Activated CD8-positive, alpha-beta T cell treated with anti-CD3 and anti-CD28 coated beads for 36 hours (primary cell): ENCODE results near the gene VAT1. TPM values are rescaled to one million over a fixed set of nuclear protein-coding genes. Genes with fewer than 3 reads are reported as not detected.
"Not testable (repeated sequence)": the region's sequence is repeated elsewhere in the genome, so short reads cannot be mapped to it uniquely, and the experiment has no call there.

ENCODE experiments used
- ATAC-seq: fragments of 200-7000 bp; cut with Tn5 transposase; one replicate; pipeline ENCODE4 v1.10.0; 2021; ENCODE audit warnings: mild to moderate bottlenecking, moderate library complexity
- CTCF ChIA-PET: fragments of 350-600 bp; sonication (Branson Sonifier 250); formaldehyde crosslinking; loops from one replicate; lab custom pipeline; 2021; ENCODE audit warnings: antibody characterized with exemption; lab: Charles Lee
- POLR2A ChIA-PET: fragments of 350-600 bp; sonication (Branson Sonifier 250); formaldehyde crosslinking; loops from one replicate; lab custom pipeline; 2021; ENCODE audit warnings: antibody characterized with exemption; lab: Charles Lee
- DNase-seq: peaks from one replicate; pipeline ENCODE4 v3.0.0-alpha.2; 2020
- H3K27ac Mint-ChIP-seq: one replicate; pipeline ENCODE4 v1.8.0; 2021; ENCODE audit warnings: mild to moderate bottlenecking, mixed read lengths
- H3K27me3 Mint-ChIP-seq: one replicate; pipeline ENCODE4 v1.8.0; 2021; ENCODE audit warnings: mixed read lengths
- H3K36me3 Mint-ChIP-seq: one replicate; pipeline ENCODE4 v1.8.0; 2021; ENCODE audit warnings: low read depth, mixed read lengths
- H3K4me1 Mint-ChIP-seq: one replicate; pipeline ENCODE4 v1.8.0; 2021; ENCODE audit warnings: low read depth, mixed read lengths
- H3K4me3 Mint-ChIP-seq: one replicate; pipeline ENCODE4 v1.8.0; 2021; ENCODE audit warnings: mild to moderate bottlenecking, moderate library complexity, mixed read lengths
- H3K9me3 Mint-ChIP-seq: one replicate; pipeline ENCODE4 v1.8.0; 2021; ENCODE audit warnings: mixed read lengths
- intact Hi-C: fragments of 100-400 bp; cut with micrococcal nuclease; formaldehyde crosslinking; loops from one replicate; pipeline ENCODE4 v1.10.0; 2022
- total RNA-seq, 2 experiments: library from RNA; stranded (reverse); gene quantifications; one replicate each; pipeline ENCODE4 v1.2.3, GENCODE V29; 2021
- TF ChIP-seq, protein P1 (sequence below): fragments of 200-600 bp; IDR thresholded peaks from one replicate; pipeline ENCODE4 v1.8.0; 2022; ENCODE audit warnings: antibody characterized with exemption, mild to moderate bottlenecking

VAT1 gene
- total RNA-seq, 2 experiments from 2014 or later = 35.9 to 39.4 TPM

GRCh38 chr17:42979511-42980273 is 42.5 kb downstream of the VAT1 start, which contains the start of gene PTGES3L:
Gene PTGES3L (minus strand): TSS chr17:42980080. CDS start chr17:42980053, 27 bp downstream.
- TF ChIP-seq, protein P1, sequence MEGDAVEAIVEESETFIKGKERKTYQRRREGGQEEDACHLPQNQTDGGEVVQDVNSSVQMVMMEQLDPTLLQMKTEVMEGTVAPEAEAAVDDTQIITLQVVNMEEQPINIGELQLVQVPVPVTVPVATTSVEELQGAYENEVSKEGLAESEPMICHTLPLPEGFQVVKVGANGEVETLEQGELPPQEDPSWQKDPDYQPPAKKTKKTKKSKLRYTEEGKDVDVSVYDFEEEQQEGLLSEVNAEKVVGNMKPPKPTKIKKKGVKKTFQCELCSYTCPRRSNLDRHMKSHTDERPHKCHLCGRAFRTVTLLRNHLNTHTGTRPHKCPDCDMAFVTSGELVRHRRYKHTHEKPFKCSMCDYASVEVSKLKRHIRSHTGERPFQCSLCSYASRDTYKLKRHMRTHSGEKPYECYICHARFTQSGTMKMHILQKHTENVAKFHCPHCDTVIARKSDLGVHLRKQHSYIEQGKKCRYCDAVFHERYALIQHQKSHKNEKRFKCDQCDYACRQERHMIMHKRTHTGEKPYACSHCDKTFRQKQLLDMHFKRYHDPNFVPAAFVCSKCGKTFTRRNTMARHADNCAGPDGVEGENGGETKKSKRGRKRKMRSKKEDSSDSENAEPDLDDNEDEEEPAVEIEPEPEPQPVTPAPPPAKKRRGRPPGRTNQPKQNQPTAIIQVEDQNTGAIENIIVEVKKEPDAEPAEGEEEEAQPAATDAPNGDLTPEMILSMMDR = no peak
- DNase-seq = peak; percentile 66
- no peaks in the 10 kb centered on the region for H3K9me3 Mint-ChIP-seq
- H3K36me3 Mint-ChIP-seq = peaks cover 19% of the 10 kb centered on the region
- ChIA-PET CTCF (interaction anchor here (2.0 kb wide), 1 partner anchor 19 kb away, joined by 10 read pairs; the partner anchor contains the start of gene RPL27), POLR2A (interaction anchor here (0.6 to 1.4 kb wide), 5 partner anchors 15 to 25 kb away, joined by 3 to 14 read pairs (median 4); partner anchors contain the start of genes AARSD1 and RPL27)
- H3K27ac Mint-ChIP-seq = peak within 1 kb of the TSS; percentile 99
- ATAC-seq = peak; percentile 62
- H3K27me3 Mint-ChIP-seq = no peaks in the 10 kb centered on the region
- H3K4me1 Mint-ChIP-seq = peaks cover 30% of the 10 kb centered on the region
- H3K4me3 Mint-ChIP-seq = peak within 1 kb of the TSS; percentile 96
- intact Hi-C loops = no loop called here

DNA sequence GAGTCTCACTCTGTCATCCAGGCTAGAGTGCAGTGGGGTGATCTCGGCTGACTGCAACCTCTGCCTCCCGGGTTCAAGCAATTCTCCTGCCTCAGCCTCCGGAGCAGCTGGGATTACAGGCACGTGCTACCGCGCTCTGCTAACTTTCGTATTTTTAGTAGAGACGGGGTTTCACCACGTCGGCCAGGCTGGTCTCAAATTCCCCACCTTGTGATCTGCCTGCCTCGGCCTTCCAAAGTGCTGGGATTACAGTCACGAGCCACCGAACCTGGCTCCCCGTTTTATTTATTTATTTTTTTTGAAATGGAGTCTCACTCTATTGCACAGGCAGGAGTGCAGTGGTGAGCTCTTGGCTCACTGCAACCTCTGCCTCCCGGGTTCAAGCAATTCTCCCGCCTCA is 46.5 kb downstream of the VAT1 start:
- H3K4me1 Mint-ChIP-seq = peaks cover 12% of the 10 kb centered on the region
- POLR2A ChIA-PET = interaction anchor here (2.5 kb wide), 1 partner anchor 22 kb away, joined by 6 read pairs; the partner anchor contains the start of gene RPL27
- H3K27me3 Mint-ChIP-seq, CTCF ChIA-PET, H3K9me3 Mint-ChIP-seq, H3K4me3 Mint-ChIP-seq, H3K27ac Mint-ChIP-seq, DNase-seq, ATAC-seq, H3K36me3 Mint-ChIP-seq, intact Hi-C loops: not testable (repeated sequence)

- Mint-ChIP-seq H3K27me3 (no peaks in the 10 kb centered on the region), H3K4me3 (no peak overlapping the region), H3K36me3 (no peaks in the 10 kb centered on the region), H3K27ac (no peak overlapping the region), H3K4me1 (peaks cover 12% of the 10 kb centered on the region), H3K9me3 (no peaks in the 10 kb centered on the region)
- ChIA-PET POLR2A (interaction anchor here (2.5 kb wide), 1 partner anchor 23 kb away, joined by 6 read pairs; the partner anchor contains the start of gene RPL27), CTCF (interaction anchor here (0.7 kb wide), 1 partner anchor 21 kb away, joined by 3 read pairs; no protein-coding TSS in a partner anchor)
- DNase-seq (no peak), ATAC-seq (peak; percentile 2)
- intact Hi-C loops = no loop called here
- TF ChIP-seq, protein P1 = no peak
These were observed 46.9 kb downstream of the VAT1 start for GRCh38 chr17:42975265-42975664.

GRCh38 chr17:42973323-42973722 is 48.9 kb downstream of the VAT1 start:
- ATAC-seq, DNase-seq, H3K27me3 Mint-ChIP-seq, H3K4me3 Mint-ChIP-seq, H3K36me3 Mint-ChIP-seq, CTCF ChIA-PET, POLR2A ChIA-PET, H3K27ac Mint-ChIP-seq, H3K4me1 Mint-ChIP-seq, H3K9me3 Mint-ChIP-seq, intact Hi-C loops: not testable (repeated sequence)

DNA sequence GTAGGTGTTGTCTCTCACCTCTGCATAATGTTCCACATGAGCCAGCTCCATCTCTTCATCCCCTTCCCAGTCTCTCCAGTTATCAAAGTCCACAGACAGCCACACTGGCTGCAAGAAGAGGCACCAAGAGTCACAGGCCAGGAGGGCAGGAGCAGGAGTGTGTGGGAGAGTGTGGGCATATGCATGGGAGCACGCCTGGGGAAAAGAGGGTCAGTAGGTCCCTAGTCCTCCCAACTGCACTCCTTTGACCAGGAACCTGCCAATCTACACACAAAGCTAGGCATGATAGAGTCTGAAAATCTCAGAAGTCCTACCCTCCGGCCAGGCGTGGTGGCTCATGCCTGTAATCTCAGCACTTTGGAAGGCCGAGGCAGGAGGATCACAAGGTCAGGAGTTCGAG is 50.6 kb downstream of the VAT1 start:
- DNase-seq (no peak), ATAC-seq (no peak)
- no peaks in the 10 kb centered on the region for H3K9me3 Mint-ChIP-seq
- no peaks in the 10 kb centered on the region for H3K27me3 Mint-ChIP-seq
- H3K4me3 Mint-ChIP-seq = no peak overlapping the region
- intact Hi-C loops = no loop called here
- no peaks in the 10 kb centered on the region for H3K36me3 Mint-ChIP-seq
- ChIA-PET CTCF (no interaction called here), POLR2A (no interaction called here)
- peaks cover 6% of the 10 kb centered on the region for H3K4me1 Mint-ChIP-seq
- no peak overlapping the region for H3K27ac Mint-ChIP-seq
- TF ChIP-seq, protein P1 = no peak
